ENCODE measurements around the gene COPE.

GRCh38 chr19:18942692-18943091 lies 23.5 kb upstream of the COPE start:
- TF ChIP-seq, protein P1, sequence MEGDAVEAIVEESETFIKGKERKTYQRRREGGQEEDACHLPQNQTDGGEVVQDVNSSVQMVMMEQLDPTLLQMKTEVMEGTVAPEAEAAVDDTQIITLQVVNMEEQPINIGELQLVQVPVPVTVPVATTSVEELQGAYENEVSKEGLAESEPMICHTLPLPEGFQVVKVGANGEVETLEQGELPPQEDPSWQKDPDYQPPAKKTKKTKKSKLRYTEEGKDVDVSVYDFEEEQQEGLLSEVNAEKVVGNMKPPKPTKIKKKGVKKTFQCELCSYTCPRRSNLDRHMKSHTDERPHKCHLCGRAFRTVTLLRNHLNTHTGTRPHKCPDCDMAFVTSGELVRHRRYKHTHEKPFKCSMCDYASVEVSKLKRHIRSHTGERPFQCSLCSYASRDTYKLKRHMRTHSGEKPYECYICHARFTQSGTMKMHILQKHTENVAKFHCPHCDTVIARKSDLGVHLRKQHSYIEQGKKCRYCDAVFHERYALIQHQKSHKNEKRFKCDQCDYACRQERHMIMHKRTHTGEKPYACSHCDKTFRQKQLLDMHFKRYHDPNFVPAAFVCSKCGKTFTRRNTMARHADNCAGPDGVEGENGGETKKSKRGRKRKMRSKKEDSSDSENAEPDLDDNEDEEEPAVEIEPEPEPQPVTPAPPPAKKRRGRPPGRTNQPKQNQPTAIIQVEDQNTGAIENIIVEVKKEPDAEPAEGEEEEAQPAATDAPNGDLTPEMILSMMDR (IDR thresholded peaks at IDR 0.05): no peak
- TF ChIP-seq, protein P2, sequence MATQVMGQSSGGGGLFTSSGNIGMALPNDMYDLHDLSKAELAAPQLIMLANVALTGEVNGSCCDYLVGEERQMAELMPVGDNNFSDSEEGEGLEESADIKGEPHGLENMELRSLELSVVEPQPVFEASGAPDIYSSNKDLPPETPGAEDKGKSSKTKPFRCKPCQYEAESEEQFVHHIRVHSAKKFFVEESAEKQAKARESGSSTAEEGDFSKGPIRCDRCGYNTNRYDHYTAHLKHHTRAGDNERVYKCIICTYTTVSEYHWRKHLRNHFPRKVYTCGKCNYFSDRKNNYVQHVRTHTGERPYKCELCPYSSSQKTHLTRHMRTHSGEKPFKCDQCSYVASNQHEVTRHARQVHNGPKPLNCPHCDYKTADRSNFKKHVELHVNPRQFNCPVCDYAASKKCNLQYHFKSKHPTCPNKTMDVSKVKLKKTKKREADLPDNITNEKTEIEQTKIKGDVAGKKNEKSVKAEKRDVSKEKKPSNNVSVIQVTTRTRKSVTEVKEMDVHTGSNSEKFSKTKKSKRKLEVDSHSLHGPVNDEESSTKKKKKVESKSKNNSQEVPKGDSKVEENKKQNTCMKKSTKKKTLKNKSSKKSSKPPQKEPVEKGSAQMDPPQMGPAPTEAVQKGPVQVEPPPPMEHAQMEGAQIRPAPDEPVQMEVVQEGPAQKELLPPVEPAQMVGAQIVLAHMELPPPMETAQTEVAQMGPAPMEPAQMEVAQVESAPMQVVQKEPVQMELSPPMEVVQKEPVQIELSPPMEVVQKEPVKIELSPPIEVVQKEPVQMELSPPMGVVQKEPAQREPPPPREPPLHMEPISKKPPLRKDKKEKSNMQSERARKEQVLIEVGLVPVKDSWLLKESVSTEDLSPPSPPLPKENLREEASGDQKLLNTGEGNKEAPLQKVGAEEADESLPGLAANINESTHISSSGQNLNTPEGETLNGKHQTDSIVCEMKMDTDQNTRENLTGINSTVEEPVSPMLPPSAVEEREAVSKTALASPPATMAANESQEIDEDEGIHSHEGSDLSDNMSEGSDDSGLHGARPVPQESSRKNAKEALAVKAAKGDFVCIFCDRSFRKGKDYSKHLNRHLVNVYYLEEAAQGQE (IDR thresholded peaks at IDR 0.05; ENCODE audit: insufficient read depth in 1 of 2, low read depth in 2 of 2, low read length in 1 of 2): no peak
- TF ChIP-seq TCF7L2 (IDR thresholded peaks at IDR 0.05; ENCODE audit: low read depth, low read length): no peak

All from Panc1 (cell line).